Mesendoderm (in vitro differentiated cells): Measurements from ENCODE around the gene NOTUM.

Experiments used
- DNase-seq: peaks from one replicate; pipeline ENCODE4 v3.0.0; 2013
- H2AK5ac ChIP-seq: 2 replicates; pipeline ENCODE4 v1.6.1; 2013; ENCODE audit warnings: low read length, inconsistent platforms
- H2BK120ac ChIP-seq: 2 replicates; pipeline ENCODE4 v1.6.1; 2013; ENCODE audit warnings: low read depth, mild to moderate bottlenecking, low read length, moderate library complexity, mixed read lengths
- H2BK15ac ChIP-seq: replicated peaks from 2 replicates; pipeline ENCODE4 v1.6.1; 2013; ENCODE audit warnings: low read depth, mild to moderate bottlenecking, moderate library complexity
- H2BK5ac ChIP-seq: 2 replicates; pipeline ENCODE4 v1.6.1; 2013; ENCODE audit warnings: low read length, inconsistent platforms
- H3K18ac ChIP-seq: 2 replicates; pipeline ENCODE4 v1.6.1; 2013; ENCODE audit warnings: mild to moderate bottlenecking, low read length, mixed read lengths
- H3K23ac ChIP-seq: one replicate; pipeline ENCODE4 v1.6.1; 2013; ENCODE audit warnings: low read length
- H3K27ac ChIP-seq: 2 replicates; pipeline ENCODE4 v1.5.1; 2013; ENCODE audit warnings: low read depth, mild to moderate bottlenecking, inconsistent platforms, low read length, moderate library complexity
- H3K27me3 ChIP-seq: 2 replicates; pipeline ENCODE4 v1.6.1; 2013; ENCODE audit warnings: low read length, control low read depth, mild to moderate bottlenecking, inconsistent platforms; ENCODE audit not compliant: insufficient read depth, poor library complexity
- H3K36me3 ChIP-seq: 2 replicates; pipeline ENCODE4 v1.6.1; 2013; ENCODE audit warnings: low read length, inconsistent platforms; ENCODE audit not compliant: control insufficient read depth, insufficient read depth
- H3K4ac ChIP-seq: one replicate; pipeline ENCODE4 v1.6.1; 2013; ENCODE audit warnings: low read depth, mild to moderate bottlenecking, low read length, moderate library complexity
- H3K4me1 ChIP-seq: 2 replicates; pipeline ENCODE4 v1.6.1; 2013; ENCODE audit warnings: low read depth, low read length, inconsistent platforms; ENCODE audit not compliant: control insufficient read depth
- H3K4me2 ChIP-seq: 2 replicates; pipeline ENCODE4 v1.6.1; 2013; ENCODE audit warnings: low read length
- H3K4me3 ChIP-seq: 2 replicates; pipeline ENCODE4 v1.5.1; 2013; ENCODE audit warnings: mild to moderate bottlenecking, low read length
- H3K56ac ChIP-seq: one replicate; pipeline ENCODE4 v1.6.1; 2013; ENCODE audit warnings: low read length
- H3K79me1 ChIP-seq: 2 replicates; pipeline ENCODE4 v1.6.1; 2013; ENCODE audit warnings: low read length, inconsistent platforms
- H3K79me2 ChIP-seq: 2 replicates; pipeline ENCODE4 v1.6.1; 2013; ENCODE audit warnings: mild to moderate bottlenecking, low read length; ENCODE audit not compliant: control insufficient read depth, insufficient read depth
- H3K9ac ChIP-seq: 2 replicates; pipeline ENCODE4 v1.6.1; 2013; ENCODE audit warnings: low read length, inconsistent platforms
- H4K5ac ChIP-seq: one replicate; pipeline ENCODE4 v1.6.1; 2013; ENCODE audit warnings: low read length
- H4K8ac ChIP-seq: one replicate; pipeline ENCODE4 v1.6.1; 2013; ENCODE audit warnings: low read depth, mild to moderate bottlenecking, control low read depth, low read length, moderate library complexity
- WGBS: extraction: QIAGEN DNeasy Blood & Tissue Kit; methylation state at CpG from one replicate; pipeline ENCODE4 v1.1.7; 2013; ENCODE audit warnings: low lambda C conversion rate, missing lambda C conversion rate; ENCODE audit not compliant: insufficient coverage; ENCODE audit errors: extremely low coverage; 5-methylcytosine and 5-hydroxymethylcytosine counted together

NOTUM gene

DNA sequence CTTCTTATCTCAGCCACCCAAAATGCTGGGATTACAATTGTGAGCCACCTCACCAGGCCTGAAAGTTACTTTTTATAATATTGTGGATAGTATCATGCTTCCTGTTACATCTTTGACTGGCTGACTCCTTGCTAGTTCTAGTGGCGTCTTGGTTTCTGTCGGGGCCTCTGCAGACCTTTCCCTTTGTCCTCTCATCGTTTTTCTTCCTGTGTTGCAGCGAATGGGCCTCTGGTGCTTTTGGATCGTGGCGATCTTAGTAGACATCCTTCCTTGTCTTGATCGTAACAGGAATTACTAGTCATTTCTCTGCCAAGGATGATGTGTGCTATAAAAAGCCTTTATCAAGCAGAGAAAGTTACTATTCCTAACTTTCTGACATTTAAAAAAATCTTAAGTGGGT is 37.2 kb upstream of the NOTUM start:
- DNase-seq, result no peak
- Histone ChIP-seq H3K4ac (no peak overlapping the region), H3K27ac (no peak overlapping the region), H3K23ac (no peak overlapping the region), H3K4me3 (no peak overlapping the region), H4K8ac (no peak overlapping the region), H3K56ac (no peak overlapping the region), H4K5ac (no peak overlapping the region), H2BK120ac (no peak overlapping the region), H2BK5ac (no peak overlapping the region), H2AK5ac (no peak overlapping the region), H3K4me1 (no peaks in the 10 kb centered on the region), H3K79me2 (no peaks in the 10 kb centered on the region), H3K27me3 (no peaks in the 10 kb centered on the region), H2BK15ac (no peak overlapping the region), H3K79me1 (no peaks in the 10 kb centered on the region), H3K36me3 (no peaks in the 10 kb centered on the region), H3K18ac (no peak overlapping the region), H3K9ac (no peak overlapping the region), H3K4me2 (no peak overlapping the region)
- no CpG with 5 or more reads among the region's 7 CpGs for WGBS

DNA sequence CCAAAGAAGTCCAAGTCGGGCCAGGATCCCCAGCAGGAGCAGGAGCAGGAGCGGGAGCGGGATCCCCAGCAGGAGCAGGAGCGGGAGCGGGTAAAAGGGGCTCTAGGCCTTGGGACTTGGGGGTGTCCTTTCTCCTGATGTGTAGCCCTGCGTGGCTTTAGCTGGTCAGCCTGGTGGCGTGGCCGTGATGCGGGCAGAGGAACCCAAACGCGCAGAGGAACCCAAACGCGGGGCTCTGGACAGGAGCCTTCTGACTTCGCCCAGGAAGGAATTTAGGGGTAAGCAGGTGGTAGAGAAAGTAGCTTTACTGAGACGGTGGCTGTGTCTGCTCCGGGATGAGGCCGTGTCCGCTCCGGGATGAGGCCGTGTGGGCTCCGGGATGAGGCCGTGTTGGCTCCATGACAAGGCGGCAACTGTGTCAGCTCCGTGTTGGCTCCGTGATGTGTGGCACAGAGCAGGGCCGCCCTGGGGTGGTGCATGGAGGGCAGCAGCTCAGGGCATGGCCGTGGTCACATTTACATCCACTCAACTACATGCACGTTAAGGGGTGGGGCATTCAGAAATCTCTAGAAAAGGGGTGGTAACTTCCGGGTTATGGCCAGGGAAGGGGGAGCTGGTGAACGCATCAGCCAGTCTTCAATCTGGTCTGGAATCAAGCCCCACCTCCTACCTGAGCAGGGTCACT is 35.9 kb upstream of the NOTUM start:
- H3K27me3 ChIP-seq, result no peaks in the 10 kb centered on the region
- no peak overlapping the region for H4K8ac ChIP-seq
- no peak overlapping the region for H3K27ac ChIP-seq
- H3K18ac ChIP-seq, result no peak overlapping the region
- H4K5ac ChIP-seq, result no peak overlapping the region
- no CpG with 5 or more reads among the region's 30 CpGs for WGBS
- no peak overlapping the region for H3K23ac ChIP-seq
- no peak overlapping the region for H3K4me3 ChIP-seq
- H3K36me3 ChIP-seq, result no peaks in the 10 kb centered on the region
- H2BK5ac ChIP-seq, result no peak overlapping the region
- no peak overlapping the region for H3K4ac ChIP-seq
- no peak overlapping the region for H2BK15ac ChIP-seq
- no peak overlapping the region for H2AK5ac ChIP-seq
- H2BK120ac ChIP-seq, result no peak overlapping the region
- no peak overlapping the region for H3K9ac ChIP-seq
- no peaks in the 10 kb centered on the region for H3K79me1 ChIP-seq
- no peak overlapping the region for H3K56ac ChIP-seq
- no peaks in the 10 kb centered on the region for H3K79me2 ChIP-seq
- no peak overlapping the region for H3K4me2 ChIP-seq
- no peak for DNase-seq
- H3K4me1 ChIP-seq, result peaks cover 2% of the 10 kb centered on the region

DNA sequence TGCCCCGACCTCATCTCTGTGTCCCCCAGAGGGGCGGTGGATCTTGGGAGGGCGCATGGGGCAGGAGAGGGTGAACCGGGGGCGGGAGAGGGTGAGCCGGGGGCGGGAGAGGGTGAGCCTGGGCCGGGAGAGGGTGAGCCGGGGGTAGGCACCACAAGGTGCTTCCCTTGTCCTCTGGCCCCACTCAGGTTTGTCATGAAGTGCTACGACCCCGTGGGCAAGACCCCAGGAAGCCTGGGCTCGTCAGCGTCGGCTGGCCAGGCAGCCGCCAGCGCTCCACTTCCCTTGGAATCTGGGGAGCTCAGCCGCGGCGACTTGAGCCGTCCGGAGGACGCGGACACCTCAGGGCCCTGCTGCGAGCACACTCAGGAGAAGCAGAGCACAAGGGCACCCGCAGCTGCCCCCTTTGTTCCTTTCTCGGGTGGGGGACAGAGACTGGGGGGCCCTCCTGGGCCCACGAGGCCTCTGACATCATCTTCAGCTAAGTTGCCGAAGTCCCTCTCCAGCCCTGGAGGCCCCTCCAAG is 35.3 kb upstream of the NOTUM start:
- no peak for DNase-seq
- H3K27ac ChIP-seq, result no peak overlapping the region
- no peaks in the 10 kb centered on the region for H3K79me1 ChIP-seq
- no peak overlapping the region for H3K9ac ChIP-seq
- H3K4me2 ChIP-seq, result no peak overlapping the region
- H2AK5ac ChIP-seq, result no peak overlapping the region
- no peak overlapping the region for H3K23ac ChIP-seq
- peaks cover 3% of the 10 kb centered on the region for H3K4me1 ChIP-seq
- H3K4ac ChIP-seq, result no peak overlapping the region
- H3K18ac ChIP-seq, result no peak overlapping the region
- no peaks in the 10 kb centered on the region for H3K27me3 ChIP-seq
- no CpG with 5 or more reads among the region's 28 CpGs for WGBS
- H3K56ac ChIP-seq, result no peak overlapping the region
- no peak overlapping the region for H2BK5ac ChIP-seq
- H3K36me3 ChIP-seq, result no peaks in the 10 kb centered on the region
- no peak overlapping the region for H4K5ac ChIP-seq
- H2BK15ac ChIP-seq, result no peak overlapping the region
- no peaks in the 10 kb centered on the region for H3K79me2 ChIP-seq
- H2BK120ac ChIP-seq, result no peak overlapping the region
- H4K8ac ChIP-seq, result no peak overlapping the region
- no peak overlapping the region for H3K4me3 ChIP-seq

DNA sequence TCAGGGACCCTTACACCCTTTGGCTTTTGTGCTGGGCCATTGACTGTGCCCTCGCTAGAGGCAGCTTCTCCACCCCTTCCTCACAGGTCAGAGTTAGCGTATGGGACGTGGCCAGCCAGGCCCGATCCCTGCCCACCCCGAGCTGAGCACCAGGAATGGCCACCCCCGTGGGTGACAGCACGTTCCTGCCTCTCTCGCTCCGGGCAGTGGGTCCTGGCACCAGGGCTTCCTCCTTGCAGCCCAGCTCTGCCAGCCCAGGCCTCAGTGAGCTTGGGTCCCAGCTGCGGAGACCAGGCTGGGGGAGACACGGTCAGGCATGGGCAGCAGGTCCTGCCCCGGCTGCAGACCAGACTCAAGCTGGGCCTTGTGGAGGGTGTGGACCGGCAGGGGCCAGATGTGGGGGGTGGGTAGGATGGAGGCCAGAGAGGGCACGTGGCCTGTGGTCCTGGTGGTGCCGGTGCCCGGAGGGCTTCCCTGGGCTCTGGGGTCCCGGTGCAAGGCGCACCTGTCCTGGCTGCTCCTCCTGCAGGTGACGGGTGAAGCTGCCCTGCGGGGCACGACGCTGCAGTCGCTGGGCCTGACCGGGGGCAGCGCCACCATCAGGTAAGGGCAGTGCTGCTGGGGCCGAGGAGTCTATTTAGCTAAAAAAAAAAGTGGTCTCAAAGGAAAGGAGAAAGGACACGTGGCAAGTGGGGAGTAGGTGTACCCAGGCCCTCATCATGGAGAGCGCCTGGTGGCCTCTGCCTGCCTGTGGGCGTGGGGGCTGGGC is 34.7 kb upstream of the NOTUM start:
- Histone ChIP-seq H3K27ac (no peak overlapping the region), H3K79me1 (peaks cover 1% of the 10 kb centered on the region), H3K79me2 (no peaks in the 10 kb centered on the region), H3K4ac (no peak overlapping the region), H4K5ac (no peak overlapping the region), H3K4me2 (no peak overlapping the region), H3K9ac (no peak overlapping the region), H3K56ac (no peak overlapping the region), H4K8ac (no peak overlapping the region), H3K18ac (no peak overlapping the region), H3K23ac (no peak overlapping the region), H2BK120ac (no peak overlapping the region), H2BK15ac (no peak overlapping the region), H2BK5ac (no peak overlapping the region), H3K4me3 (no peak overlapping the region), H3K36me3 (no peaks in the 10 kb centered on the region), H3K27me3 (no peaks in the 10 kb centered on the region), H2AK5ac (no peak overlapping the region), H3K4me1 (peaks cover 3% of the 10 kb centered on the region)
- WGBS, result no CpG with 5 or more reads among the region's 29 CpGs
- no peak for DNase-seq

DNA sequence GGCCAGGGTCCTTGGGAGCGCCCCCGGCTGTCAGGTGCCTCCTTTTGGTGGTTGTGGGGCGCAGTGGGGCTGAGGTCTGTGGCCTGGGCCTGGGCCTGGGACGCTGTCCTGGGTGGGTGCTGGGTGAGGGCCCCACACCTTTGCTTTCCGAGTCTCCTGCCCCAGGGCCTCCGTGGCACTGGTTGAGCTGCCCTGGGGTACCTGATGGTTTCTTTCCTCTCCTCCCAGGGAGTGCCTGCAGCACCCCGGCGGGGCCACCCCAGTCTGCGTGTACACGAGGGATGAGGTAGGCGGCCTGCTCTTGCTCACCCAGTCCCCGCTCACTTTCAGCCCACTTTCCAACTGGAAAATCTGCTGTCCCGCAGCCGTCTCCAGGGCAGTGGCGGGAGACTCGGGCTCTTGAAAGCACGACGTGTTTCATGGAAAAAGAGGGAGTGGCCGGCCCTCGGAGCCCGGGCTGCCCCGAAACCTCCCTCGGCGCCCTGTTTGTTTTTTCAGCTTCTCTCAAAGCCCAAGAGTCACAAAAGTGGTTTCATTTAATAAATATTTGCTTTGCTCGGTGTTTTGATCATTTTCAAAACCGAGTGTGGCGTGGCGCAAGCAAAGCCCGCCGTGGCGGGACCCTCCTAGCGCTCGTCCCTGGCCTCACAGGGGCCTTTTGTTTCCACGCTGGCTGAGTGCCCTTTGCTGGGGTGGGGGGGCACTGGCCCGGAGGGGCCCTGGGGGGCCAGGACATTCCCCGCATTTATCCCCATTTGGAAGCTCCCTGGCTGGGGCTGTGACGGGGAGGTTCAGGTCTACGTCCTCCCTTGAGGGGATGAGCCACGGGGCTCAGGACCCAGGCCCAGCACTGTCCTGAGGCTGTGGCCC is 33.8 kb upstream of the NOTUM start:
- Histone ChIP-seq H3K9ac (no peak overlapping the region), H3K4me1 (peaks cover 3% of the 10 kb centered on the region), H3K18ac (no peak overlapping the region), H3K4me3 (no peak overlapping the region), H3K23ac (no peak overlapping the region), H3K4me2 (no peak overlapping the region), H2BK5ac (no peak overlapping the region), H2BK120ac (no peak overlapping the region), H3K4ac (no peak overlapping the region), H3K27me3 (no peaks in the 10 kb centered on the region), H4K8ac (no peak overlapping the region), H2BK15ac (no peak overlapping the region), H4K5ac (no peak overlapping the region), H3K79me2 (no peaks in the 10 kb centered on the region), H2AK5ac (no peak overlapping the region), H3K27ac (no peak overlapping the region), H3K56ac (no peak overlapping the region), H3K79me1 (peaks cover 1% of the 10 kb centered on the region), H3K36me3 (no peaks in the 10 kb centered on the region)
- DNase-seq, result no peak
- WGBS, result no CpG with 5 or more reads among the region's 39 CpGs
